HG03097 (cell line): ENCODE data around the gene TNFAIP2.

ENCODE experiments used
- ATAC-seq: cut with Tn5 transposase; IDR thresholded peaks from one replicate; pipeline ENCODE4 v1.9.1; 2021; ENCODE audit not compliant: unreplicated experiment, low FRiP score

The TNFAIP2 gene, protein sequence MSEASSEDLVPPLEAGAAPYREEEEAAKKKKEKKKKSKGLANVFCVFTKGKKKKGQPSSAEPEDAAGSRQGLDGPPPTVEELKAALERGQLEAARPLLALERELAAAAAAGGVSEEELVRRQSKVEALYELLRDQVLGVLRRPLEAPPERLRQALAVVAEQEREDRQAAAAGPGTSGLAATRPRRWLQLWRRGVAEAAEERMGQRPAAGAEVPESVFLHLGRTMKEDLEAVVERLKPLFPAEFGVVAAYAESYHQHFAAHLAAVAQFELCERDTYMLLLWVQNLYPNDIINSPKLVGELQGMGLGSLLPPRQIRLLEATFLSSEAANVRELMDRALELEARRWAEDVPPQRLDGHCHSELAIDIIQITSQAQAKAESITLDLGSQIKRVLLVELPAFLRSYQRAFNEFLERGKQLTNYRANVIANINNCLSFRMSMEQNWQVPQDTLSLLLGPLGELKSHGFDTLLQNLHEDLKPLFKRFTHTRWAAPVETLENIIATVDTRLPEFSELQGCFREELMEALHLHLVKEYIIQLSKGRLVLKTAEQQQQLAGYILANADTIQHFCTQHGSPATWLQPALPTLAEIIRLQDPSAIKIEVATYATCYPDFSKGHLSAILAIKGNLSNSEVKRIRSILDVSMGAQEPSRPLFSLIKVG

DNA sequence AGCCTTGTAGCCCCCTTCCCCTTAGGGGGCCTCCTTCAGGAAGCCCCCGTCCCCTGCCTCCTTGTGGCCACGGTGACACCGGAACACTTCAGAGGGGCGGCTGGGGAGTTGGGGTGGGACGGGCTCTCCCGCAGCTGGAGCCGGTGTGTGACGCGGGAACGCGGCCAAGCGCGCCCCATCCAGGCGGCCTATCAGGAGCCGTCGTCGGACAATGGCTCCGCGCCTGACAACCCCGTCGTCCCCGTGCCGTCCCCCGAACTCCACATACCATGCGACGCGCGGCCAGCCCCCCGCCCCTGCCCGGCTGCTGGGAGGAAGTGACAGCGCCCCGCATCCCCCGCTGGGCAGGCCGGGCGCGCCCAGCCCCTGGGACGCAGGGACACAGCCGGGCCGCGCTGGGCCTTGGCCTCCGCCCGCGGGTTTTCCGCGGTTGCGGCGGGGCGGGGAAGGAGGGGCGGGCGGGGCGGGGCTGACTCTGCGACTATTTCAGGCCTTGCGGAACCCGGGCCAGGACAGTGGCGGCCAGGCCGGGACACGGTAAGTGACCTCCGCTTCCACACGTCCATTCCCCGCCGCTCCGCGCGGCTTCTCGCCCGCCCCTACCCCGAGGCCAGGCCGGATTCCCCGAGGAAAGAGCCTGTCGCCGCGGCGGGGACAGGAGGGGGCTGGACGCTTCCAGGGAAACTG lies at the start of gene TNFAIP2:
Gene TNFAIP2 (plus strand): TSS at position 515 of the 687 bp plus-strand sequence. CDS start 2,997 bp downstream, outside the sequence.
- no peak for ATAC-seq

- no peak for ATAC-seq
Observed at GRCh38 chr14:103073876-103074728, 49.2 kb upstream of the TNFAIP2 start.

DNA sequence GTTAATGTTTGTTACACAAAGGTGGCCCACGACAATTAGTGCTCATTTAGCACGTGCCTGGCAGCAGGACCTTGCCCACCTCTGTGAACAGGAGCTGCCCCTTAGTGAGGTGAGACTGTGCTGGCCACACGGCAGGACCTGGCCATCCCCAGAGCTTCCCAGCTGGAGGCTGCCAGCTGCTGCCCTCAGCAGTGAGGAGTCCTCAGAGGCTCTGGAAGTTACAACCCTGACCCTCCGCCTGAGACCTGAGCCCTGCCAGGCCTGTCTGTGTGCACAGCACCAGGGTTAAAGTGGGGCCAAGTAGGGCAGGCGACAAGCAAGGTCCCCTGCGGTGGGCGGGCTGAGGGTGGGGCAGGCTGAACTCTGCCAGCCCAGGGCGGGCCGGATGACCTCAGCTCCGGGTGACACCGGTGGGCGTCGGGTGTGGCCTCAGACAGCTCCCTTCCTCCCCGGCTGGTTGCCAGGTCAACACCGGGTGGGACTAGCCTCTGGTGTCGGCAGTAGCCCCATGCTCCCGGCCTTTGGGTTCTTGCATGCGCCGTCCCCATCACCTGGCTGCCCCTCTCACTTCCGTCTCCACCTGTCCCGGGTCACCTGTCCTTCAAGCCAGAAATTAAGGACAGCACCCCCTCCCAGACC lies 48.4 kb upstream of the TNFAIP2 start:
- no peak for ATAC-seq

DNA sequence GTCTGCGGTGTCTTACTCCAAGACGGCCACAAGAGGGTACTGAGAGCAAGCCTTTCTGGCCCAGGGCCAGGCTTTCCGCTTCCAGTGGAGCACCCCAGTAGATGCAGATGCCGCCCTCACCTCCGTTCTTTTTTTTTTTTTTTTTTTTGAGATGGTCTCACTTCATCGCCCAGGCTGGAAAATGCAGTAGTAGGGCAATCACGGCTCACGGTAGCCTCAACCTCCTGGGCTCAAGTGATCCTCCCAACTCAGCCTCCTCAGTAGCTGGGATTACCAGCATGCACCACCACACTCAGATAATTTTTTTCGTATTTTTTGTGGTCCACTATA lies 44.9 kb upstream of the TNFAIP2 start:
- ATAC-seq = no peak

DNA sequence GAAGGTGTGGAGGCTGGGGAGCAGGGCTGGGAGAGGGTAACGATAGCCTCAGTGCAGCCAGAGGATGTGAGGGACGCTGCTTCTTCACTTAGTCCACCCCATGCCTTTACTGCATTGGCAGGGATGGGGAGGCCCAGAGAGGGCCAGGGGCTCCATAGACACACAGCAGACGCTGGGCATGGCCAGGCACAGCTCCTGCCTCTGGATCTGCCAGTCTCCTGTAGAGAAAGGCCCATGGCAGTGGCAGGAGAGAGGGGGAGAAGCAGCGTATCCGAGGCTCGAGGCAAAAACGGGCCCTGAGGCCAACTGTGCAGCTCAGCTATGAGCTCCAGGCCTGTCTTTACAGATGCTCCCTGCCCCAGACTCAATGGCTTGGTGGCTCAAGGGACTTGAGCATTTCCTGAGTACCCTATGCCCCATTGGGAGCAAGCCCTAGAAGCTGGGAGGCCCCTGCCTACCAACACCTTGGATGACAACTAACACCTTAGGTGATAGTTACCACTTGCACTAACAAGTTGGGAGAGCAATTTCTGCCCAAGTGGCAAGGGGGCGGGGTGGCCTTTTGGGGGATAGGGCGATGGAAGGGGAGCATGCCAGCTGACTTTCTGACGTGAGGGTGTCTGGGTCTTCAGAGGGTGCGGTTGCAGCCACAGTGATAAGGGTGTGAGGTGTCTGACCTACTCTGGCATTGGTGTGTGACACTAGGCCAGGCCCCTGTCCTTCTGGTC lies 44.2 kb upstream of the TNFAIP2 start:
- no peak for ATAC-seq

DNA sequence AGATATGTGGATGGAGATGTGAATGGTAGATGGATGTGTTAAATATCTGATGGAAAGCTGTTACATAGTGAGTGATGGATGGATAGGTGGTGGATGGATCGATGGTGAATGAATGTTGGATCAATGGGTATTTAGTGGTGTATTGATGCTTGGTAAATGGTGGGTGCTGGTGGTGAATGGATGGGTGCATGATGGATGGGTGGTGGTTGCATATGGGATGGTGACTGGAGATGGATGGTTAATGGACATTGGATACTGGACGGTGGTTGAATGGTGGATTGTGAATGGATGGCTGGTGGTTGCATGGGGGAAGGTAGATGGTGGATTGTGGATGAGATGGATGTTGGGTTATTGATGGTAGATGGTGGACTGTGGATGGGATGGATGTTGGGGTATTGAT lies 41.3 kb upstream of the TNFAIP2 start:
- no peak for ATAC-seq

DNA sequence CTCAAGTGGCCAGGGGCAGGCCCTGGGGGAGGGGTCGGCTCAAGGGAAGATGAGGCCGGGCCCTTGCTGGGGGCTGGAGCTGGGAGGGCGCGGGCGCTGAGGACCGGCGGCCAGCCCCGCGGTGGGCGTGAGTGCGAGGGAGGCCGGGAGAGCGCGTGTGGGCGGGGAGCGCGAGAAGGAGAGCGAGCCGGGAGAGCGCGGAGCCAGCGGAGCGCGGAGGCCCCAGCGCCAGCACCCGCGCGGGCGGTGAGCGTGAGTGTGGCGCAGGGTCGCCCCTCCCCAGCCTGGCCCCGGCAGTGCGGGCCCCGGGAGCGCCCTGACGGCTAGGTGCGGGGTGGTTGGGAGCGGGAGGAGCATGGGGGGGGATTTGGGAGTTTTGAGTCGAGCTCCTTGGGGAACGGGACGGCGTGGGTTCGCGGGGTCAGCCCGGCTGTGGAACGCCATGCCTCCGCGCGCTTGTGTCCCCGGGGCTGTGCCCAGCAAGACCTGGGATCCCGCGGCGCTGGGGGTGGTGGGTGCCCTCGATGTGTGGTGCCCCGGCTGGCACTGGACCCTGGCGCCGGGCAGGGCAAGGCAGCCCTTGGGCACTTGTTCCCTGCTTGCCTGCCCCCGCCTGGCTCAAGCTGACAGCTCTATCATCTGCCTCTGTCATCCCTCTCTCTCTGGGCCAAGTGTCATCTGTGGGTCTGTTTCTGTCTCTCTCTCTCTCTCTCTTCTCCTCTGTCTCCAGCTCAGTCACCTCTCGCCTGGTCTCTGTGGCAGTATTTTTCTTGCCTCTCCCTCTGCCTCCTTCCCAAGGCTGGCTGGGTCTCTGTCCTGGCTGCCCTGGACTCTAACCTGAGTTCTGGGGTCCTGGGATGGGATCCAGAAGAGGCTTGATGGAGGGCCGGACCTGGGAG lies 39.0 kb upstream of the TNFAIP2 start, which contains the start of gene LBHD2:
Gene LBHD2 (plus strand): TSS at position 190 of the 899 bp plus-strand sequence. CDS start 1,803 bp downstream, outside the sequence.
- no peak for ATAC-seq

- no peak for ATAC-seq
Observed at GRCh38 chr14:103085106-103086091, 37.9 kb upstream of the TNFAIP2 start.

DNA sequence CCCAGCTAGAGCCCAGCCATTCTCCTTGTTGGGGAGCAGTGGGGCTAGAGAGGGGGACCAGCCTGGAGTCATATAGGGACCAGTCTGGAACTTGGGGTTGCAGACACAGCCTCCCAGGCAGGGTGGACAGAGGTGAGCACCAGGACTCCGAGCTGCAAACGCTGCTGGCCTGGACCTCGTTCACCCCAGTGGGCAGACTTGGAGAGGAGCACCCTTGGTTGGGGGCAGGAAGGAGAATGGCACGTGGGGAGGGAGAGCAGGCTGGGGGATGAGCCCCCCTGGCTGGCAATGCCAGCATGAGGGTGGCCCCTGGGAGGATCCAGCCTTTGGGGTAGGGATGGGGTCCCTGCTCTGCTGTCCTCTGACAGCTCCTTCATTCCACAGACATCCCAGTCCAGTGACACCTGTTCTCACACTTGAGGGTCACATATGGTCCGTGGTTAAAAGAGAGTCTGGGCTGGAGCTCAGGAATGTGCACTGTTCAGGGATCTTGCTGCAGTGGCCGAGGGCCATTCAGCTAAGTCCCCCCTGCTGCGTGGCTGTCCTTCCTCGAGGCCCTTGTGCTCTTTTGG lies 36.4 kb upstream of the TNFAIP2 start:
- ATAC-seq = no peak

- ATAC-seq = no peak
Observed at GRCh38 chr14:103087343-103087835, 35.9 kb upstream of the TNFAIP2 start.

DNA sequence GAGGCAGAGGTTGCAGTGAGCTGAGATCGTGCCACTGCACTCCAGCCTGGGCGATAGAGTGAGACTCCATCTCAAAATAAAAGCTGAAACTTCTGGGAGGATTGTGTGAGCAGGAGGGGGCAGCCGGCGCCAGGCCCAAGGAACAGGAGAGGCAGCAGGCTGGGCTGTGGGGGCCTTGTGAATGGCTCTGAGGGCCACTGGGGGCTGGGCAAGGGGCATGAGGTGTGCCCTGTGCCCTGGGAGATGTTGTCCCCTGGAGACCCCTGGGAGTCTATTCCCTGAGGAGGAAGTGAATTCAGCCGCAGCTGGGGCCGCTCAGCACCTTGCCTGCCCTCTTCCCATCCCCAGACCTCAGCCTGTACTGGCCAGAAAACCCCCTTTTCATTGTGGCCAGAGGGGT lies 34.3 kb upstream of the TNFAIP2 start:
- ATAC-seq = no peak

DNA sequence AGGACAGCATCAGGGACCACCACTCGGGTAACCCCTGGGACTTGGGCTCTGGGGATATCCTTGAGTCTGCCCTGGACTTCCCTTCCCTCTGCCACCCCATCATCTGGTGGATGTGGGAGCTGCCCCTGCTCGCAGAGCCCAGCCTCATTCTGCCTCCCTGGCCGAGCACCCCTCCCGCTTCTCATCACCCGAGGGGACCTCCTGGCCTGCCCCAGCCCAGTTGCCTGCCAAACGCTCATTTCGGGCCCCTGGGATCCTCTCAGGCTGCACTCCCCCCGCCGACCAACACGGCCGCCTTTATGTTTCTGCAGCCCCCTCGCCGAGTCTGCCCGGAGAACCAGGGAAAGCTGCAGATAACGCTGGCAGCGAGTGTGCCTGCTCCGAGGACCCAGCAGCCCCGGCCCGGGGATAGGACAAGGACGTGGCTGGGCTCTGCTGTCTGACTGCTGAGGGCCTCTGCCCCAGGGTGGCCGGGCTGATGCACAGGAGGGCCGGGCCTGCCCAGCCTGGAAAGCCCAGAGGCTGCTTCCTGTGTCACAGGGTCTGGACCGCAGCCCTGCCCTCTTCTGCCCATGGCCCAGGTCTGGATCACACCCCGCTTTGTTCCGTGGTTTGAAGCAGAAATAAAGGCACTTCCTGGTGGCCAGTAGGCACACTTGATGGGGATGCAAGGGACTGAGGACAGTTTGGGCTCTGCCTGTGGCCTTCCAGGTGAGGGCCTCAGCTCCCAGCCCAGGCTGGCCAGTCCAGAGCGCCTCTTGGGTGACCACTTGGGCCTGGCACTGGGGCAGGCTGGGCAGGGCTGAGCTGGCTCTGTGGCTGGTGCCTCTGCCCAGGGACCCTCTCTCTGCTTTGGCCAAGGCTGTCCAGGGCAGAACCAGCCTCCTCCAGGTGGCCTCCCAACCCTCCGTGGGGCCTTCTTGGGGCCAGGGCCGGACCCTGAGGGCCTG lies 33.6 kb upstream of the TNFAIP2 start:
- ATAC-seq = no peak

DNA sequence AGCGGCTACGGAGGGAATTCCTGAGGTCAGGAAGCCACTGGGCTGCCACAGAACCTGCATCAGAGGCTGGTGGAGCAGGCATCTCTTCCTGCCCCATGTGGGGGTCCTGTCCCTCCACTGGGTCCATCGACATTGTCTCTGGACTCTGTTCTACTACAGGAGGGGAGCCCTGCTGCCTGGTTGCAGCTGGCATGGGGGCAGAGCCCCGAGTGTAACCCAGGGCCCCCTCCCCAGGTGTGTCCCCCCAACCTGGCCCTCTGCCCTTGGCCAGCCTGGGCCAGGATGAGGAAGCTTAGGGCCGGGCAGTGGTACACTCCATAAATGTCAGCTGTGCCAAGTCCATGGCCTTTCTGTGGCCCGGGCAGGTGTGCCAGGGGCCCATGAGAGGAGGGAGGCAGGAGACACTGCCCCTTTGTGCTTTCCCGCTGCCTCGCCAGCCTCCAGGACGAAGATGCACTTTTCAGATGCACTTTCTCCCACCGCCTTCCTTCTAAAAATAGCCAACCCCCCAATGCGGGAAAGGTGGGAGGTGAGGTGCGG lies 32.7 kb upstream of the TNFAIP2 start:
- ATAC-seq = no peak

GRCh38 chr14:103091041-103091882 lies 32.0 kb upstream of the TNFAIP2 start:
- ATAC-seq = no peak

DNA sequence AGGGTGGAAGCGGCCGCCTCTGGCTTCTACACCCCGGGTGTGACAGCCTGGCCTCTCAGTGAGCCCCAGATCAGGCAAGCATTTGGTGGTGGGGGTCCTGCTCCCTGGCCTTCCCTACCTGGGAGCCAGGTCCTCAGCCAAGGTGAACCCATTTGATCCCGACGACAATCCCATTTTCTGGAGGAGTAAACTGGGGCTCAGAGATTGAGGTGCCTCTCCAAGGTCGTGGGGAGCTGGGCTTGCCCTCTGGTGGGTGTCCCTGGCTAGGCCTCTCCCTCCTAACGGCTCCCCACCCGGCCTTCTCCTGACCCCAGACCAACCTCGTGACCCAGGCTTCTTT lies 31.4 kb upstream of the TNFAIP2 start:
- ATAC-seq = no peak
